C1 segment of cervical spinal cord (tissue), 14 donors: ENCODE results near the gene C5orf15.

Experiments used
- DNase-seq, 14 donors: peaks; one replicate each; lab custom pipeline; 2025; lab: John Stamatoyannopoulos, UW

Gene C5orf15

GRCh38 chr5:133968204-133968980 lies at the start of gene C5orf15:
Gene C5orf15, minus strand, starts transcription at chr5:133968625. Its CDS starts 41 bp downstream, at chr5:133968584.
- peak; percentile 48 to 96 (median 90) for DNase-seq

GRCh38 chr5:134008266-134008749 lies 39.9 kb upstream of the C5orf15 start:
- no peak for DNase-seq

- DNase-seq, result no peak
These were observed 39.3 kb upstream of the C5orf15 start for GRCh38 chr5:134007581-134008265.

GRCh38 chr5:134006115-134006514 lies 37.7 kb upstream of the C5orf15 start:
- no peak for DNase-seq

- DNase-seq, result peak in 5 of 14 donors; percentile 47 to 66 (median 56)
These were observed 37.1 kb upstream of the C5orf15 start for GRCh38 chr5:134005417-134006061.

- DNase-seq, result peak; percentile 39 to 91 (median 81)
These were observed 36.4 kb upstream of the C5orf15 start, which contains the start of gene VDAC1 for GRCh38 chr5:134004626-134005416. Gene VDAC1, minus strand, starts transcription at chr5:134004975. Its CDS starts 11,963 bp downstream, at chr5:133993012.

- peak in 10 of 14 donors; percentile 42 to 78 (median 54) for DNase-seq
These were observed 35.6 kb upstream of the C5orf15 start for GRCh38 chr5:134003817-134004625.

GRCh38 chr5:134003064-134003816 lies 34.8 kb upstream of the C5orf15 start:
- no peak for DNase-seq

GRCh38 chr5:134001938-134002731 lies 33.7 kb upstream of the C5orf15 start:
- DNase-seq, result no peak

- no peak for DNase-seq
These were observed 32.5 kb upstream of the C5orf15 start for GRCh38 chr5:134000696-134001453.

- no peak for DNase-seq
These were observed 31.7 kb upstream of the C5orf15 start for GRCh38 chr5:134000091-134000511.

GRCh38 chr5:133998807-133999206 lies 30.4 kb upstream of the C5orf15 start:
- no peak for DNase-seq

- no peak for DNase-seq
These were observed 29.6 kb upstream of the C5orf15 start for GRCh38 chr5:133998042-133998441.

- DNase-seq, result no peak
These were observed 28.3 kb upstream of the C5orf15 start for GRCh38 chr5:133996683-133997252.

GRCh38 chr5:133995883-133996563 lies 27.6 kb upstream of the C5orf15 start:
- no peak for DNase-seq

GRCh38 chr5:133995341-133995740 lies 26.9 kb upstream of the C5orf15 start:
- DNase-seq, result no peak

- no peak for DNase-seq
These were observed 26.5 kb upstream of the C5orf15 start for GRCh38 chr5:133994990-133995333.
